A549 (cell line): Measurements from ENCODE around the gene FAM171A1.

Source experiments
- CBX8 ChIP-seq: fragments of 200-600 bp; sonication (generic); IDR thresholded peaks from 2 replicates; pipeline ENCODE4 v1.6.1; 2016
- CHD2 ChIP-seq: fragments of 150-350 bp; IDR thresholded peaks from 2 replicates; pipeline ENCODE4 v1.6.1; 2014; ENCODE audit warnings: low read length; ENCODE audit not compliant: partially characterized antibody
- CTCF ChIP-seq: fragments of >200 bp; sonication (Bioruptor Twin); formaldehyde crosslinking; IDR thresholded peaks from 3 replicates; pipeline ENCODE4 v1.5.1; 2016
- EP300 ChIP-seq, 2 experiments: fragments of >200 bp; sonication (Bioruptor Twin); formaldehyde crosslinking; IDR thresholded peaks; 2 replicates in 1 of 2; 3 replicates in 1 of 2; pipeline ENCODE4 v1.6.1; 2016 to 2017
- FOSB ChIP-seq: fragments of 250-450 bp; sonication (Bioruptor Pico); IDR thresholded peaks from 2 replicates; pipeline ENCODE4 v1.5.0; 2020; ENCODE audit warnings: mild to moderate bottlenecking, moderate library complexity
- HDAC2 ChIP-seq: fragments of 200-600 bp; sonication (generic); IDR thresholded peaks from 2 replicates; pipeline ENCODE4 v1.6.1; 2016
- JUN ChIP-seq, 2 experiments: fragments of >200 bp; sonication (Bioruptor Twin); formaldehyde crosslinking; IDR thresholded peaks; 2 replicates in 1 of 2; 3 replicates in 1 of 2; pipeline ENCODE4 v1.6.1; 2016 to 2017
- MYC ChIP-seq: IDR thresholded peaks from 2 replicates; pipeline ENCODE4 v1.6.1; 2012; ENCODE audit warnings: mild to moderate bottlenecking, inconsistent platforms, low read length, improper control_type of control experiment, borderline replicate concordance
- POLR2A ChIP-seq: IDR thresholded peaks from 2 replicates; pipeline ENCODE4 v1.6.1; 2012; ENCODE audit warnings: mild to moderate bottlenecking, low read length
- POLR2AphosphoS2 ChIP-seq: conservative IDR thresholded peaks from 2 replicates; pipeline ENCODE4 v1.6.1; 2012; ENCODE audit warnings: low read length, improper control_type of control experiment, inconsistent platforms
- RARB ChIP-seq: fragments of 250-450 bp; sonication (Bioruptor Pico); IDR thresholded peaks from 2 replicates; pipeline ENCODE4 v1.8.0; 2021; ENCODE audit warnings: mild to moderate bottlenecking, moderate library complexity
- RCOR1 ChIP-seq: fragments of 150-350 bp; IDR thresholded peaks from 2 replicates; pipeline ENCODE4 v1.6.1; 2014; ENCODE audit warnings: antibody characterized with exemption, low read length, low read depth
- REST ChIP-seq: fragments of 200-600 bp; sonication (generic); IDR thresholded peaks from 2 replicates; pipeline ENCODE4 v1.6.1; 2016; ENCODE audit warnings: antibody characterized with exemption, mild to moderate bottlenecking, moderate library complexity
- RNF2 ChIP-seq: fragments of 200-600 bp; sonication (generic); IDR thresholded peaks from 2 replicates; pipeline ENCODE4 v1.6.1; 2016; ENCODE audit warnings: low read depth, mild to moderate bottlenecking, antibody characterized with exemption, moderate library complexity, borderline replicate concordance

GRCh38 chr10:15401382-15401781, 30.3 kb upstream of the FAM171A1 start:
- TF ChIP-seq CTCF (no peak), RCOR1 (no peak), CHD2 (no peak), POLR2AphosphoS2 (no peak), CBX8 (no peak), POLR2A (no peak), EP300 (IDR thresholded peaks at IDR 0.05) (no peak), REST (no peak), RNF2 (no peak), FOSB (CRISPR knock-in tag) (no peak), MYC (no peak), RARB (CRISPR knock-in tag) (no peak), JUN (IDR thresholded peaks at IDR 0.05) (no peak), HDAC2 (no peak)
